Stimulated activated CD8-positive, alpha-beta memory T cell treated with anti-CD3 and anti-CD28 coated beads, Interleukin-12 subunit alpha, Interleukin-12 subunit beta, amount 100 ng/mL, for 24 hours (primary cell): ENCODE data around the gene ERICH2.
"Not testable (repeated sequence)": the region's sequence is repeated elsewhere in the genome, so short reads cannot be mapped to it uniquely, and the experiment has no call there.

ENCODE experiments used
- DNase-seq: peaks from one replicate; pipeline ENCODE4 v3.0.0-alpha.2; 2020; ENCODE audit errors: extremely low read depth

Gene ERICH2

GRCh38 chr2:170770008-170770605 lies at the start of gene ERICH2:
Gene ERICH2 (plus strand): TSS chr2:170770378. CDS start chr2:170770682, 304 bp downstream.
- no peak for DNase-seq

GRCh38 chr2:170721678-170722077 lies 48.5 kb upstream of the ERICH2 start:
- DNase-seq = no peak

GRCh38 chr2:170722301-170722700 lies 47.9 kb upstream of the ERICH2 start:
- DNase-seq = no peak

- no peak for DNase-seq
Observed at GRCh38 chr2:170723446-170723958, 46.7 kb upstream of the ERICH2 start.

GRCh38 chr2:170733798-170734600 lies 36.2 kb upstream of the ERICH2 start:
- no peak for DNase-seq

- DNase-seq = not testable (repeated sequence)
Observed at GRCh38 chr2:170734601-170735000, 35.6 kb upstream of the ERICH2 start.

GRCh38 chr2:170736628-170737027 lies 33.5 kb upstream of the ERICH2 start:
- no peak for DNase-seq

- no peak for DNase-seq
Observed at GRCh38 chr2:170737406-170737805, 32.8 kb upstream of the ERICH2 start.

GRCh38 chr2:170737821-170738220 lies 32.4 kb upstream of the ERICH2 start:
- no peak for DNase-seq

GRCh38 chr2:170739048-170739447 lies 31.1 kb upstream of the ERICH2 start:
- no peak for DNase-seq

- DNase-seq = no peak
Observed at GRCh38 chr2:170739507-170740046, 30.6 kb upstream of the ERICH2 start.

- no peak for DNase-seq
Observed at GRCh38 chr2:170740660-170741059, 29.5 kb upstream of the ERICH2 start.

GRCh38 chr2:170742000-170742399 lies 28.2 kb upstream of the ERICH2 start:
- DNase-seq = no peak

GRCh38 chr2:170742896-170743529 lies 27.2 kb upstream of the ERICH2 start:
- DNase-seq = no peak

- no peak for DNase-seq
Observed at GRCh38 chr2:170743530-170744239, 26.5 kb upstream of the ERICH2 start.

- DNase-seq = no peak
Observed at GRCh38 chr2:170744248-170745002, 25.8 kb upstream of the ERICH2 start.

GRCh38 chr2:170745305-170745704 lies 24.9 kb upstream of the ERICH2 start:
- DNase-seq = no peak

- DNase-seq = no peak
Observed at GRCh38 chr2:170747921-170748320, 22.3 kb upstream of the ERICH2 start.

GRCh38 chr2:170751555-170751954 lies 18.6 kb upstream of the ERICH2 start:
- DNase-seq = not testable (repeated sequence)

GRCh38 chr2:170761572-170761971 lies 8.6 kb upstream of the ERICH2 start:
- DNase-seq = no peak

GRCh38 chr2:170762760-170763159 lies 7.4 kb upstream of the ERICH2 start:
- DNase-seq = no peak
